Nephron (organoid): ENCODE results near the gene CKAP4.
A peak's percentile ranks its signal among the peaks of the same experiment; 100 is the strongest.

Experiments used
- H3K27ac Mint-ChIP-seq, 3 experiments: 2 replicates each; pipeline ENCODE4 v1.8.0; 2020; ENCODE audit warnings: mixed read lengths in 3 of 3, mild to moderate bottlenecking in 2 of 3, moderate library complexity in 1 of 3
- H3K27me3 Mint-ChIP-seq: 2 replicates; pipeline ENCODE4 v1.8.0; 2021; ENCODE audit warnings: low read depth, mild to moderate bottlenecking, moderate library complexity, mixed read lengths
- H3K36me3 Mint-ChIP-seq: 2 replicates; pipeline ENCODE4 v1.8.0; 2020; ENCODE audit warnings: low read depth, mixed read lengths
- H3K4me1 Mint-ChIP-seq: 2 replicates; pipeline ENCODE4 v1.8.0; 2020; ENCODE audit warnings: mixed read lengths
- H3K4me3 Mint-ChIP-seq, 3 experiments: 2 replicates each; pipeline ENCODE4 v1.8.0; 2020; ENCODE audit warnings: mild to moderate bottlenecking in 3 of 3, mixed read lengths in 3 of 3, moderate library complexity in 2 of 3
- H3K9me3 Mint-ChIP-seq: 2 replicates; pipeline ENCODE4 v1.8.0; 2020; ENCODE audit warnings: mixed read lengths
- TF ChIP-seq, protein P1 (sequence below), 3 experiments: fragments of 200-600 bp; sonication (generic); IDR thresholded peaks; one replicate each; pipeline ENCODE4 v1.5.0; 2021; ENCODE audit warnings: antibody characterized with exemption in 3 of 3; ENCODE audit not compliant: unreplicated experiment in 3 of 3

CKAP4 gene

GRCh38 chr12:106247674-106248311, at the start of gene CKAP4:
CKAP4 (minus strand) TSS chr12:106248020; CDS start chr12:106247851, 169 bp downstream.
- Mint-ChIP-seq H3K36me3 (peaks cover 16% of the 10 kb centered on the region), H3K4me1 (peaks cover 57% of the 10 kb centered on the region), H3K4me3 (peak within 1 kb of the TSS; percentile 85 to 90 (median 89)), H3K27ac (peak within 1 kb of the TSS; percentile 68 to 88 (median 82)), H3K9me3 (no peaks in the 10 kb centered on the region), H3K27me3 (no peaks in the 10 kb centered on the region)
- TF ChIP-seq, protein P1, sequence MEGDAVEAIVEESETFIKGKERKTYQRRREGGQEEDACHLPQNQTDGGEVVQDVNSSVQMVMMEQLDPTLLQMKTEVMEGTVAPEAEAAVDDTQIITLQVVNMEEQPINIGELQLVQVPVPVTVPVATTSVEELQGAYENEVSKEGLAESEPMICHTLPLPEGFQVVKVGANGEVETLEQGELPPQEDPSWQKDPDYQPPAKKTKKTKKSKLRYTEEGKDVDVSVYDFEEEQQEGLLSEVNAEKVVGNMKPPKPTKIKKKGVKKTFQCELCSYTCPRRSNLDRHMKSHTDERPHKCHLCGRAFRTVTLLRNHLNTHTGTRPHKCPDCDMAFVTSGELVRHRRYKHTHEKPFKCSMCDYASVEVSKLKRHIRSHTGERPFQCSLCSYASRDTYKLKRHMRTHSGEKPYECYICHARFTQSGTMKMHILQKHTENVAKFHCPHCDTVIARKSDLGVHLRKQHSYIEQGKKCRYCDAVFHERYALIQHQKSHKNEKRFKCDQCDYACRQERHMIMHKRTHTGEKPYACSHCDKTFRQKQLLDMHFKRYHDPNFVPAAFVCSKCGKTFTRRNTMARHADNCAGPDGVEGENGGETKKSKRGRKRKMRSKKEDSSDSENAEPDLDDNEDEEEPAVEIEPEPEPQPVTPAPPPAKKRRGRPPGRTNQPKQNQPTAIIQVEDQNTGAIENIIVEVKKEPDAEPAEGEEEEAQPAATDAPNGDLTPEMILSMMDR (IDR thresholded peaks at IDR 0.05; ENCODE audit: unreplicated experiment in 3 of 3), result no peak

- Mint-ChIP-seq H3K36me3 (no peaks in the 10 kb centered on the region), H3K4me3 (no peak overlapping the region), H3K4me1 (peaks cover 19% of the 10 kb centered on the region), H3K27ac (no peak overlapping the region), H3K27me3 (no peaks in the 10 kb centered on the region), H3K9me3 (no peaks in the 10 kb centered on the region)
- TF ChIP-seq, protein P1 (IDR thresholded peaks at IDR 0.05; ENCODE audit: unreplicated experiment in 3 of 3), result no peak
Measured at GRCh38 chr12:106297075-106297474, 49.3 kb upstream of the CKAP4 start.

- H3K36me3 Mint-ChIP-seq, result no peaks in the 10 kb centered on the region
- no peaks in the 10 kb centered on the region for H3K9me3 Mint-ChIP-seq
- H3K4me1 Mint-ChIP-seq, result peaks cover 12% of the 10 kb centered on the region
- no peak overlapping the region for H3K27ac Mint-ChIP-seq
- TF ChIP-seq, protein P1 (IDR thresholded peaks at IDR 0.05; ENCODE audit: unreplicated experiment in 3 of 3), result no peak
- no peaks in the 10 kb centered on the region for H3K27me3 Mint-ChIP-seq
- no peak overlapping the region for H3K4me3 Mint-ChIP-seq
Measured at GRCh38 chr12:106296179-106296877, 48.5 kb upstream of the CKAP4 start.

- H3K9me3 Mint-ChIP-seq, result no peaks in the 10 kb centered on the region
- H3K36me3 Mint-ChIP-seq, result no peaks in the 10 kb centered on the region
- H3K27me3 Mint-ChIP-seq, result no peaks in the 10 kb centered on the region
- TF ChIP-seq, protein P1 (IDR thresholded peaks at IDR 0.05; ENCODE audit: unreplicated experiment in 3 of 3), result no peak
- H3K4me1 Mint-ChIP-seq, result no peaks in the 10 kb centered on the region
- H3K27ac Mint-ChIP-seq, result no peak overlapping the region
- H3K4me3 Mint-ChIP-seq, result no peak overlapping the region
Measured at GRCh38 chr12:106292339-106292738, 44.5 kb upstream of the CKAP4 start.

GRCh38 chr12:106291342-106291741, 43.5 kb upstream of the CKAP4 start:
- H3K27me3 Mint-ChIP-seq, result no peaks in the 10 kb centered on the region
- TF ChIP-seq, protein P1 (IDR thresholded peaks at IDR 0.05; ENCODE audit: unreplicated experiment in 3 of 3), result no peak
- no peaks in the 10 kb centered on the region for H3K4me1 Mint-ChIP-seq
- no peaks in the 10 kb centered on the region for H3K36me3 Mint-ChIP-seq
- no peaks in the 10 kb centered on the region for H3K9me3 Mint-ChIP-seq
- H3K4me3 Mint-ChIP-seq, result no peak overlapping the region
- H3K27ac Mint-ChIP-seq, result no peak overlapping the region
